HEK293 (cell line): ENCODE results near the gene GTPBP4.

Experiments used
- YY1 ChIP-seq: fragments of 450-650 bp; formaldehyde crosslinking; IDR thresholded peaks from 2 replicates; pipeline ENCODE4 v1.5.1; 2018; ENCODE audit warnings: missing biosample characterization, missing genetic modification characterization
- ZNF114 ChIP-seq: fragments of 450-650 bp; formaldehyde crosslinking; IDR thresholded peaks from 2 replicates; pipeline ENCODE4 v1.5.0; 2017; ENCODE audit warnings: missing biosample characterization, missing genetic modification characterization
- ZNF274 ChIP-seq, 2 experiments: fragments of 200-500 bp in 1 of 2; fragments of 450-650 bp in 1 of 2; sonication (Bioruptor generic) in 1 of 2; formaldehyde crosslinking in 1 of 2; IDR thresholded peaks; 2 replicates each; pipeline versions ENCODE4 v1.5.1 to v1.6.1; 2014 to 2016; ENCODE audit warnings: borderline replicate concordance in 1 of 2, inconsistent platforms in 1 of 2, low read length in 1 of 2, missing biosample characterization in 1 of 2, missing genetic modification characterization in 1 of 2
- ZNF501 ChIP-seq: fragments of 450-650 bp; formaldehyde crosslinking; IDR thresholded peaks from 2 replicates; pipeline ENCODE4 v1.5.1; 2016; ENCODE audit warnings: missing biosample characterization, missing genetic modification characterization
- ZNF791 ChIP-seq: fragments of 450-650 bp; formaldehyde crosslinking; IDR thresholded peaks from 2 replicates; pipeline ENCODE4 v1.5.1; 2016; ENCODE audit warnings: missing biosample characterization, missing genetic modification characterization
- TF ChIP-seq, protein P1 (sequence below): fragments of 450-650 bp; formaldehyde crosslinking; IDR thresholded peaks from 2 replicates; pipeline ENCODE4 v1.5.1; 2016; ENCODE audit warnings: missing biosample characterization, missing genetic modification characterization
- TF ChIP-seq, protein P2 (sequence below): fragments of 450-650 bp; formaldehyde crosslinking; IDR thresholded peaks from 2 replicates; pipeline ENCODE4 v1.5.1; 2016; ENCODE audit warnings: missing biosample characterization, missing genetic modification characterization

DNA sequence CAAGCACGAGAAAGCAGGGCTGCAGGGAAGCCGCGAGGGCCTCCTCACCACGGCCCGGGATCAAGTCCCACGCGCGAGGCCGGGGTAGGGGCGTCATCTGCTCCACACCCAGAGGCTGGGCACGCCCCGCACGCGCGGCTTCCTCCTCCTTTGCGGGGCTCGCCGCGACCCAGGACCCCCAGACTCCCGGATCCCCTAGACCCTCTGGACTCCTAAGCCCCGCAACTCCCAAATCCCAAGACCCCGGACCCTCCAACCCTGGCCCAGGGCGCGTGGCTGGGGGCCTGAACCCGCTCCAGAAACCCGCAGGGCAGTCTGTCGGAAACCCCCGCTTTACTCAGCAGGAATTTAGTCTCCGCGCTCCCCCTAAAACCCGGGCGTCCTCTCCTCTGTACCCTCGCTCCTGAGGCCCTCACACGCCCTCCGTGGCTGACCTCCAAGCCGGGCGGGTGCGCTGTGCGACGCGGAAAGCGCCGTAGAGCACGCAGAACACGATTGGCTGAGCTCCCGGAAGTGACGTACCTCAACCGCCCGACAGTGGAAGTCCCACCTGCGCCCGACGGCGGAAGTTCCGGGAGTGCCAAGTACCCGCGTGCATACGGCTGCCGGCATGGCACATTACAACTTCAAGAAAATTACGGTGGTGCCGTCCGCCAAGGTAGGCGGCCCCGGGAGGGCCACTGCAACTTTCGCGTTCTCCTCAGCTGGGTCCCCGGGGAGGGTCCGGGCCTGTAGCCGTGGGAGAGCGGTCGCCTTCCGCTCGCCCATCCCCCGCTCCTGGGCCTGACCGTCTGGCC is at the start of gene GTPBP4:
- TF ChIP-seq, protein P1, sequence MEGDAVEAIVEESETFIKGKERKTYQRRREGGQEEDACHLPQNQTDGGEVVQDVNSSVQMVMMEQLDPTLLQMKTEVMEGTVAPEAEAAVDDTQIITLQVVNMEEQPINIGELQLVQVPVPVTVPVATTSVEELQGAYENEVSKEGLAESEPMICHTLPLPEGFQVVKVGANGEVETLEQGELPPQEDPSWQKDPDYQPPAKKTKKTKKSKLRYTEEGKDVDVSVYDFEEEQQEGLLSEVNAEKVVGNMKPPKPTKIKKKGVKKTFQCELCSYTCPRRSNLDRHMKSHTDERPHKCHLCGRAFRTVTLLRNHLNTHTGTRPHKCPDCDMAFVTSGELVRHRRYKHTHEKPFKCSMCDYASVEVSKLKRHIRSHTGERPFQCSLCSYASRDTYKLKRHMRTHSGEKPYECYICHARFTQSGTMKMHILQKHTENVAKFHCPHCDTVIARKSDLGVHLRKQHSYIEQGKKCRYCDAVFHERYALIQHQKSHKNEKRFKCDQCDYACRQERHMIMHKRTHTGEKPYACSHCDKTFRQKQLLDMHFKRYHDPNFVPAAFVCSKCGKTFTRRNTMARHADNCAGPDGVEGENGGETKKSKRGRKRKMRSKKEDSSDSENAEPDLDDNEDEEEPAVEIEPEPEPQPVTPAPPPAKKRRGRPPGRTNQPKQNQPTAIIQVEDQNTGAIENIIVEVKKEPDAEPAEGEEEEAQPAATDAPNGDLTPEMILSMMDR (tag by site-specific recombination) = peak; percentile 87
- TF ChIP-seq, protein P2, sequence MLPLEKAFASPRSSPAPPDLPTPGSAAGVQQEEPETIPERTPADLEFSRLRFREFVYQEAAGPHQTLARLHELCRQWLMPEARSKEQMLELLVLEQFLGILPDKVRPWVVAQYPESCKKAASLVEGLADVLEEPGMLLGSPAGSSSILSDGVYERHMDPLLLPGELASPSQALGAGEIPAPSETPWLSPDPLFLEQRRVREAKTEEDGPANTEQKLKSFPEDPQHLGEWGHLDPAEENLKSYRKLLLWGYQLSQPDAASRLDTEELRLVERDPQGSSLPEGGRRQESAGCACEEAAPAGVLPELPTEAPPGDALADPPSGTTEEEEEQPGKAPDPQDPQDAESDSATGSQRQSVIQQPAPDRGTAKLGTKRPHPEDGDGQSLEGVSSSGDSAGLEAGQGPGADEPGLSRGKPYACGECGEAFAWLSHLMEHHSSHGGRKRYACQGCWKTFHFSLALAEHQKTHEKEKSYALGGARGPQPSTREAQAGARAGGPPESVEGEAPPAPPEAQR (tag by site-specific recombination) = no peak
- TF ChIP-seq YY1 (tag by site-specific recombination) (no peak), ZNF274 (IDR thresholded peaks at IDR 0.05; ENCODE audit: low read length) (no peak), ZNF274 (tag by site-specific recombination; IDR thresholded peaks at IDR 0.05; ENCODE audit: borderline replicate concordance) (no peak), ZNF114 (tag by site-specific recombination) (no peak), ZNF501 (tag by site-specific recombination) (peak; percentile 60), ZNF791 (tag by site-specific recombination) (no peak)
